Lower leg skin (tissue), 3 donors: ENCODE measurements around the gene CALD1.

ENCODE experiments used
- CTCF ChIP-seq, 3 donors: fragments of 450-650 bp; IDR thresholded peaks; one replicate each; pipeline ENCODE4 v1.5.1; 2016; ENCODE audit warnings: antibody characterized with exemption in 3 of 3, mild to moderate bottlenecking in 3 of 3, moderate library complexity in 2 of 3
- POLR2A ChIP-seq, 2 donors: fragments of 450-650 bp; IDR thresholded peaks; one replicate each; pipeline ENCODE4 v1.6.1; 2016 to 2017; ENCODE audit warnings: antibody characterized with exemption in 2 of 2, mild to moderate bottlenecking in 1 of 2, moderate library complexity in 1 of 2

- no peak for TF ChIP-seq CTCF (IDR thresholded peaks at IDR 0.05)
- no peak for TF ChIP-seq POLR2A (IDR thresholded peaks at IDR 0.05)
Observed at GRCh38 chr7:134941952-134942351, 162.5 kb downstream of the CALD1 start.
